GM19463 (cell line): ENCODE results near the gene NME4.
"Not testable (repeated sequence)": the region's sequence is repeated elsewhere in the genome, so short reads cannot be mapped to it uniquely, and the experiment has no call there.

Experiments used
- ATAC-seq: cut with Tn5 transposase; IDR thresholded peaks from one replicate; pipeline ENCODE4 v1.9.1; 2021; ENCODE audit warnings: mild to moderate bottlenecking, moderate library complexity; ENCODE audit not compliant: unreplicated experiment

Gene NME4

DNA sequence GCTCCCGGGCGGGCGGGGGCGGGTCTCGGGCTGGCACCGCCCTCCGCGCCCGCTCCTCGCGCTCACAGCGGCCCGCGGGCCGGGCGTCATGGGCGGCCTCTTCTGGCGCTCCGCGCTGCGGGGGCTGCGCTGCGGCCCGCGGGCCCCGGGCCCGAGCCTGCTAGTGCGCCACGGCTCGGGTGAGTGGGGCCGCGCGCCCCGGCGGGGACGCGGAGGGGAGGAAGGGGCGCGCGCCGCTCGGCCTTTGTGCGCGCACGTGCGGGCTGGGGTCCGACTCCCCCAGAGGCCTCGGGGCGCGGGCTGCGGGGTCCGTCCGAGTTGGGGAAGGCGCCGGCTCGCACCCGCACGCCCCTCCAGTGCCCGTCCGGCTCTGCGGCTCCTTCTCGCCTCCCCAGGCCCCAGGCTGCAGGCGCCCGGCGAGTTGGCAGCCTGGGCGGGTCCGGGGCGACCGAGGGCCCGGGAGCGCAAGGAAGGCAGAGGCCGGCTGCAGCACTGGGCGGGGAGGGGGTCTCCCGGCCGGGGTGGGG, at the start of gene NME4:
NME4 (plus strand) TSS at position 65 of the 527 bp plus-strand sequence; CDS start at position 89, 24 bp downstream.
- no peak for ATAC-seq

DNA sequence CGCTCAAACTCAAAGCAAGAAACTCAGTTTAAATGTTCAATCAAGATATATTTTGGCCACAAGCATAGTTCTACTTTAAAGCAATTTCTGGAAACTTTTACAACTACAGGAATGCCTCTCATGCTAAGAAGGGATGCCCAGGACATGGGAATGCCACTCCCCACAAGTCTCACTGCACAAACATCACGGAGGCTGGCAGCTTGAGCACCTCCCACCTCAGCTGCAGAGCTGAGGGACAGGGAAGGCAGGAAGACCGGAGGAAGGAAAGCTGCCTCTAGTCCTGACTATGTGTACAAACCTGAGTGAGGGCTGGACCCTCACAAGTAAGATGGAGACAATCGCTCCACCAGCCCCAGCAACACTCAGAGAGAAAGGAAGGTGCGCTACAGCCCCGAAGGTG, 49.8 kb upstream of the NME4 start:
- ATAC-seq: no peak

DNA sequence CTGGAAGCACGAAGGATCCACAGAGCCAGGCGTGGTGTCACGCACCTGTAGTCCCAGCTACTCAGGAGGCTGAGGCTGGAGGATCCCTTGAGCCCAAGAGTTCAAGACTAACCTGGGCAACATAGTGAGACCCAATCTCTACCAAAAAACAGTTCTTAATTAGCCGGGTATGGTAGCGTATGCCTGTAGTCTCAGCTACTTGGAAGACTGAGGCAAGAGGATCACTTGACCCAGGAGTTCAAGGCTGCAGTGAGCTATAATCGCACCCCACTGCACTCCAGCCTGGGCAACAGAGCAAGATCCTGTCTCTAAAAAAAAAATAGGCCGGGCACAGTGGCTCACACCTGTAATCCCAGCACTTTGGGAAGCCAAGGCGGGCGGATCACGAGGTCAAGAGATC, 48.5 kb upstream of the NME4 start:
- not testable (repeated sequence) for ATAC-seq

DNA sequence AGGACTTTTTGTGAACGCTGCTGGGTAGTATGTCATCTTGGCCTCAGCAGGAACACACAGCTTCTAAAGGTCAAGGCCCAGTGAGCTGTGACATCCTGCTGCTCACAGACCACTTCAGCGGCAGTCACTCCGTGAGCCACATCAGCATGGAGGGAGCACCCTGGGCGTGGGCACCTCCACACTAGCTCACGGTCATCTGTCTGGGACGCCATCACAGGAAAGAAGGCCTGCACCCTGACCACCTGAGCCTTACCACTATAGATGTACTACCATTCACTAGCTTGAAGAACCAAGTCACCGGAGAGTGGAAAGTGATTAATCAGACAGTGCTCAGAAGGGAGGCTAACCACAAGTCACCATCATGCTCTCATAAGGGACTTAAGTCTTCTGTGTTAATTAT, 47.8 kb upstream of the NME4 start:
- ATAC-seq: peak; percentile 29

DNA sequence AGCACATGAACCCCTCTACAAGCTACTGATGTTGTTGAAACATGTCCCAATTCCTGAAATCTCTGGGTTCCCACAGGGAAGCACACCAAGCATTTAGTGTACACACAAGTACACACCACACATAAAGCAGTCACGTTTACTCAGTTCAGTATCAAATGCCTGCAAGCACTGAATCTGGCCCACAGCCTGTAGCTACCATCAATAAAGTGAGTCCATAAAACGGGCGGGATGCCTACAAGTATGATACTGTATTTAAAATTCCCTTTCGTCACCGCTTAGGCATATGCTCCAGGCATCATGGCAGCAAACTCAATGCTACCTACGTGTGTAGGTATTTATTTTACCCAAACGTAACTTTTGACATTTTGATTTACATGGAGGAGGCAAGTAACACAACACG, 46.8 kb upstream of the NME4 start:
- ATAC-seq: no peak

DNA sequence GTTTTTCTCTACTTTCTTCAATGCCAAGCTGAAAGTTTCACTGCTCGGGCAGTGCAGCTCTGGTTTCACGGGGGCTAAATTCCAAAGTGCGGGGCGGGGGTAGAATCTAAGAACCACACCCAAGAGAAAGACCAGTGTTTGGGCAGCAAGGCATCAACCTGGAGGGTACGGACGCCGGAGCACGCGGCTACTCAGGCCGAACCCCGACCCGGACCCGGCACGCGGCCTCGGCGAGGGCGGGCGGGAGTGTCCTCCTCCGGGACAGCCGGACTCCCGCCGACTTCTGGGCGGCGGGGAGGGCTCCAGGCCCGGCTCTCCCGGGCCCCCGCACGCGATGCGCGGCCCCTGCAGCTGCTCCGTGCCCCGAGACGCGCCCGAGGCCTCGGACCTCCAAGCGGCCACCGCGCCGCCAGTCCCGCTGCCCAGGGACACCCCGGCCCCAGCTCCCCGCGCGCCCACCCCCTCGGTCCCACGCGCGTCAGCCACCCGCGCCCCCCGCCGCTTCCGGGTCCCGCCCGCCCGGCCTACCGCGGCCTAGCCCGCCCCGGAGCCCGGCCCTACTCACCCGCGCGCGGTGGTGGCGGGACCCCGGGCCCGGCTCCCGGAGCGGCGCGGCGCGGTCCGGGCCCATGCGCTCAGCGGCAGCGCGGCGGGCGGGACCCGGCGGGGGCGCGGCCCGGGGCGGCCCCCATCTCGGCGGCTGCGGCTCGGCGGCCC, 45.0 kb upstream of the NME4 start:
- ATAC-seq: peak; percentile 26

DNA sequence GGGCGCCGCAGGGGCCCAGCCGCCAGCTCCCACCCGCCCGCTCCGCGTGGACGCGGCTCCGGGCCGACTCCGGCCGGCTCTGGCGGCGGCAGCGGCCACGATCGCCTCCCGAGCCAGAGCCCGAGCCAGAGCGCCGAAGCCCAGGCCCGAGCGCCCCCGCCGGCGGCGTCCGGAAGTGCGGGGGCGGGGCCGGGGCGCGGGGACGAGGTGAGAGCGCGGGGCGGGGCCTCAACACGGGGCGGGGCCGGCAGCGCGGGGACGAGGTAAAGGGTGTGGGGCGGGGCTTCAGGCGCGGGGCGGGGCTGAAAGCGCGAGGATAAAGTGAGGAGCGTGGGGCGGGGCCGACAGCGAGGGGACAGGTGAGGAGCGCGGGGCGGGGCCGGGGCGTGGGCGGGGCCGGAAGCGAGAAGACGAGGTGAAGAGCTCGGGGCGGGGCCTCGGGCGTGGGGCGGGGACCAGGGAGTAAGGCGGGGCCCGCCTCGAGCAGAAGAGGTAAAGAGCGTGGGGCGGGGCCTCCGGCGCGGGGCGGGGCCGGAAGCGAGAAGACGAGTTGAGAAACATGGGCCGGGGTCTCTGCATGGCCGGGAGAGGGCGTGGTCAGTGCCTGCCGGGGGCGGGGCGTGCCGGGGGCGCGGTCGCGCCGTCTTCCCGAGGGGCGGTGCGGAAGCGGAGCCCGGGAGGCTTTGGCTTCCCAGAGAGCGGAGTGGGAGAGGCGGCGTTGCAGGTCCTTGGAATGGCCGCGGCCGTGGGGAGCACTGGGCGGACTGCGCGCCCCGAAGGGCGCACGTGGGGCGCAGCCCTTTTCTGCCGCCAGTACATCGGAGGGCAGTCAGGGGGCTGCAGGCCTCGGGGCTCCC, 44.2 kb upstream of the NME4 start, which contains the start of gene AXIN1:
AXIN1 (minus strand) TSS at position 177 of the 857 bp plus-strand sequence. CDS start 5,698 bp downstream, outside the sequence.
- peak; percentile 58 for ATAC-seq

DNA sequence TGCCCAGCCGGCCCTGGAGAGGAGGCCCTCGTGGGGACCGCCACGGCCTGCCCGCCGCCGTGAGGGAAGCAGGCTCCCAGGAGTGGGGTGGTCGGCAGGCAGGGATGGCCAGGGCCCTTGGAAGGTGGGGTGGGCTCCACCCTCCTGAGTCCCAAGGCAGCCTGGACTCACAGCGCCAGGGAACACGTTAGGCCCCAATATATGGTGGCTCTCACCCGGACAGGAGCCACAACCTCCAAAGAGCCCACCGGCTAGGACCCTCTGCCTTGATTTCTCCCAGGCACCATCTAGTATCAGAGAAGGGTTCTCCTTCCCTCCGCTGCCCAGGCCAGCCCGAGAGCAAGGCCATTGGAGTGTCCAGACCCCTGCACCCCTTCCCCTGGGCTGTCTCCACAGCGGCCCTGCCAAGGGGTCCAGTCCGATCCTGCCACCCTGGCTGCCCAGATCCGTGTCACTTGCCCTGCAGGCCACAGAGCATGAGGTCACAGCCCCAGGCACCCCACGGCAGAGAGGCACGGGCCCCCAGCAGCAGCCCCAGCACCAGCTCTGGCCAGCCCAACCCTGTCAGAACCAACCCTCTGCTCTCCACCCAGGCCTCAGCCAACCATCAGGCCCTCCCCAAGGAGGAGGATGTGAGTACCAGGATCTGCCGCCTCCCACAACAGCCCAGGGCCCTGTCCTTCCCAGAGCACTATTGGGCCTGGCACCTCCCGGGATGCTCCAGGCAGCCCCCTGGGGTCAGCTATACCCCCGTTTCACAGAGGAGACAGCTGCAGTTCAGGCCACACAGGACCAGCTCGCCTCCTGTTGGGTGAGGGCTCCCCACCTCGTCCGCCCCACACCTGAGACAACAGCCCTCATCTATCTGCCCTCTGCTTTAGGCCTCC, 43.4 kb upstream of the NME4 start:
- ATAC-seq: no peak

DNA sequence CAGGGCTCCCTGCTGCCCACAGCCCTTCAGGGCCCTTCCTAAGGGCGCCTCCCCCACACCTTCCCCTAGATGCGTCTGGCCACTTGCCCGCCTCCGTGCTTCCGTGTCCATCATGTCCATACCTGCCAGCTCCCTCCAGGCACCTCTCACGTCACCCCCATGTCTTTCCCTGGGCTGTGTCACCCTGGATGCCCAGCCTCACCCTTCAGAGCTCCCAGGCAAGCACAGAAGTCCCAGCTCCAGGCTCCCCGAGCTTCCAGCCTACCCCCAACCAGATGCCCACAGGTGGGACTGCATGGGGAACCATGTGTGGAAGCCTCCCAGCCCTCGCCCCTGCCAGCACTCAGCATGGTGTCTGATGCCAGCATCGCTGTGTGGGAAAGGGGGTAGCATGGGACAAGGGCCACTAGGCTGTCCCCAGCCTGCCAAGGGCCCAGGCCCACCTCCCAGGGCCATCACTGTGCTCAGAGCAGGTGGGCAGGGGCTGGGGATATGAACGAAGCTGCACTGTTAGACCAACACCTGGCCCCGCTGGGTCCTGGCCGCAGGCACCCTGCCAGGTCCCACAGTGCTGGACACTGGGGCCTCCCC, 42.6 kb upstream of the NME4 start:
- ATAC-seq: no peak

DNA sequence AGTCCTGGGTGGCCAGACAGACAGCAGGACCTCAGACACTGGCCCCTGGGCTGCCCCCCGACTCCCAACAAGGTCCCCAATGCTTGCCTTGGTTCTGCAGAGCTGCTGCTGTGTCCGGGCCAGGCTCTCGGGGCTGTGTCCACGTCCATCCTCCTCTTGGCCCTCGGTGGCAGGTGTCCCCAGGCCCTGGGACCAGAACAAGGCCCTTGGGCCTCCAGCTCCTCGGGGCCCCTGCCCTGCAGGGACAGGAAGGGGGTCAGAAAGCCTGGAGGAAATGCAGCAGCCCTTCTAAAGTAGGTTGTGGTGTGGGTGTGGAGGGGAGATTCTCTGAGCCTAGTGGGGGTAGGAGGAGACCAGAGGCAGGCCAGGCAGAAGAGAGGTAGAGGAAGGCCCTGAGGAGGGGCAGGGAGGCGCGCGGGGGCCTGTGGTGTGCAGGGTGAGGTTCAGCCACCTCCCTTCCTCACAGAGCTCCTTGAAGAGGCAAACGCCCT, 42.0 kb upstream of the NME4 start:
- ATAC-seq: no peak

DNA sequence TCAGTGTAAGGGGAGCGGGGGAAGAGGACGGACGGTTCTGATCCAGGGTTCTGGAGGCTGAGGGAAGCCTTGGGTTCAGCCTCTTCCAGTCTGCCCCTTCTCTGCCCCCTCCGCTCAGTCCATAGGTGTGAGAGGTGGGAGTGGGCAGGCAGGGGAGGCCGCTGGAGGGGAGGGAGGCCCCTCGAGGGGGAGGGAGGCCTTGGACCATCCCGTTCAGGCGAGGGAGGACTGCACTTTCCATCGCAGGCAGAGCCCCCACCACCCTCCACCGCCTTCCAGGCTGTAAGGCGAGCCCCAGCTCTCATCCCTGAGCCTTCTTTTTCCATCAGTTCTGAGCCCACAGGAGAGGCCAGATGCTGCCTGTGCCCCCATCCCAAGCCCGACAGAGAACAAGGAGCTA, 40.3 kb upstream of the NME4 start:
- ATAC-seq: no peak

DNA sequence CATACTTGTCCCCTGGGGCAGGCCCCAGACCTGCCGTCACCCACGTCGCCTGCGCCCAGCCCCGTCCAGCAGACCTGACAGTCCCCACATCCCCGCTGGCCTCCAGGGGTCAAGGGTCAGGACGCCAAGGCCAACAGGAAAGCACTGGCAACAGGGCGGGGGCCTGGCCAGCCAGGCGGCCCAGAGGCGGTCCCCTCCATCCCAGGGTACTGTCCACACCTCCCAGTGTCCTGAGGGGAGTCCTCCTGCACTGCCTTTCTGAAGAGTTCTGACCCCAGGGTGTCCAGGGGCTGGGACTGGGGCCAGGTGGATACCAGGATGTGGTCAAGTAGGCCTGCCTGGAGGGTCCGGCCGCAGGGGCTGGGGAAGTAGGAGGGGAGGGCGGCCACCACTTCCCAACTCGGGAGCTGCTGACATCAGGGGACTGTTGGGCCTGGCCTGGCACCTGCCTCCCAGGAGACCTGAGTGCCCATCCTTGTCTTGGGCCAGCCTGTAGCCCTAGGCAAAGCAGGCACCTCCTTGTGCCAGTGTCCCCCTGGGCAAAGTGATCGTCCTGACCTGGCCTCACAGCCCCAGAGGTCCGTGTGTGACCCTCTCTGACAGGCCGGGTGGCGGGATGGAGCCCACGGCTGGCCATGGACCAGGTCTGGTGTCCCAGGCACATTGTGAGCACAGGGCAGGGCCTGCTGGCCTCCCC, 37.8 kb upstream of the NME4 start:
- ATAC-seq: no peak

DNA sequence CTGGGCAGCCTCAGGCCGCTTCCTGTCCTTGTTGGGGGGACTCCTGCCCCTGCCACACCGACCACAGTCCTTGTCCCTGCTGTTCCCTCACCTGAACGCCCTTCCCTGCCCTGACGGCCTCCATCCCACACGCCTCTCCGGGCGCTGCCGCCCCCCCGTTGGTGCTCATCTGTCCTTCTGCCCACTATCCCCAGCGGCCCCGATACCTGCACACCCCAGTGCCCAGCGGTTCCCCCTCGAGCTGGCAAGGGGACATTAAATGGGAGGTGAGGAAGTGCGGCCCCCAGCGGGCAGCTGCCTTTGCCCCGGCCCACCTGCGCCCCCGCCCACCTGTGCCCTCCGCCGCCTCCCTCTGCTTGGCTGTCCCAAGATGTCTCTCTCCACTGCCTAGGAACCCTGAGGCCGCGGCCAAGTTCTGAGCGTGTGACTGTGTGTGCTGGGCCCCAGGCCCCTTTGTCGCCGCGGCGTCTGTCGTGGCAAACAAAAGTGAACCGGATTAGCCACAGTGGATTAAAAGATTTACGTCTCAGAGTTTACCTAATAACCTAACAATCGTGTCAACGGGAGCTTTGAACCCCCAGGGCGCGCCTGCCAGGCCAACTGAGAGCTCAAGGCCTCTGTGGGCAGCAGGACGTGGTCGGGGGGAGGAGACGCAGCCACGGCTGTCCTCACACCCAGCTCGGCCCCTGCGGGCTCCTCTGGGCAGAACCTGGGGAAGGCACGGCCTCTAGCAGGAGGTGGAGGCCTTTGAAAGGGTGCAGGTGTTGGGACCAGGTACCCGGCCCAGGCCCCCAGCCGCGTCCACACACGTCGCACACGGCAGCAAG, 36.9 kb upstream of the NME4 start:
- ATAC-seq: no peak

DNA sequence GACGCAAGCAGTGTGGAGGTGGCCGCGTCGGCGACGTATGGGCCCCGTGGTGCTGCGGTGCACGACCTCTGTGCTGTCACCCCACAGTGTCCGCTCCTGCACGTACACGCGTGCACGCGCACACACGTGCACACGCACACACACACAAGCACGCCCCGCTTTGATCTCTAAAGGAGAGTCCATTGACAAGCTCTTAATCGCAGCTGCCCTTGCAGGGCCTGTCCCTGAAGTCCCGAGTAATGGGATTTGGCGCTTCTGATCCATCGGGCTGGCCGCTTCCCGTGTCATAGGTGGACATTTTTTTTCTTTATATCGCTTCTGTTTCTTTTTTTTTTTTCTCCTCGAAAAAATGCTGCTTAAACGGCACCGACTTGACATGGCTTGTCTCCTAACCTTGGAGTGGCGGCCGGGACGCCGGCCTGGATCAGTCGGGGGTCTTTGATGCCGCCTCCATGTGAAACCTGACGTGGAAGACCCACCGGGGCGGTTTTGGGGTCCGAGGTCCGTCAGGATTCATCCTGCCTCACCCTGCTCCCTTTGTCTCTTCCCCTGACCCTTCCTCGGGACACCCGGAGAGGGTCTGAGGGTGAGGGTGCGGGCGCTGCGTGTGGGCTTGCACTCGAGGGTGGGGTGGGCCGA, 36.2 kb upstream of the NME4 start:
- ATAC-seq: no peak

DNA sequence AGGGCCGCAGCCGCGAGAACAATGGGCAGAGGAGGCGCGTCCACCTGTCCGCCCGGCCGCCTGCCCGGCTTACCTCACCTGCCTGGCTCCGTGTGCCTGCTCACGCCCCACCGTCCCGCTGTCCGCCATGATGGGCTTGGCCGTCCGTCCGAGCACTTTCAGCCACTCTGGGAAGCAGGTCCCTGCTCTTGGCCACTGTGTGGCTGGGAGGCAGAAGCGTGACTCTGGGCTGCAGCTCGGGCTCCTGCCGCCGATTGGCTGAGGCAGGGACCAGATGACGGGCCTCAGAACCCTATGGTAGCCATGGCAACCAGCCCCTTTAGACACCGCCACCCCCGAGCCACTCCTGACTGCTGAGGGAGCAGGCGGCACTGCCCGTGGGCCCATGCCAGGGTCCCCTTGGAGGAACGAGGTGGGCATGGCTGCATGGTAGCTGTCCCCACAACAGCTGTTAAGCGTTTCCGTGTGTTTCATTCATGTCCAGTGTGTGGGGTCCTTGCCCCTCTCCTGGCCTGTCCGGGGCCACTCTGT, 35.6 kb upstream of the NME4 start:
- no peak for ATAC-seq

DNA sequence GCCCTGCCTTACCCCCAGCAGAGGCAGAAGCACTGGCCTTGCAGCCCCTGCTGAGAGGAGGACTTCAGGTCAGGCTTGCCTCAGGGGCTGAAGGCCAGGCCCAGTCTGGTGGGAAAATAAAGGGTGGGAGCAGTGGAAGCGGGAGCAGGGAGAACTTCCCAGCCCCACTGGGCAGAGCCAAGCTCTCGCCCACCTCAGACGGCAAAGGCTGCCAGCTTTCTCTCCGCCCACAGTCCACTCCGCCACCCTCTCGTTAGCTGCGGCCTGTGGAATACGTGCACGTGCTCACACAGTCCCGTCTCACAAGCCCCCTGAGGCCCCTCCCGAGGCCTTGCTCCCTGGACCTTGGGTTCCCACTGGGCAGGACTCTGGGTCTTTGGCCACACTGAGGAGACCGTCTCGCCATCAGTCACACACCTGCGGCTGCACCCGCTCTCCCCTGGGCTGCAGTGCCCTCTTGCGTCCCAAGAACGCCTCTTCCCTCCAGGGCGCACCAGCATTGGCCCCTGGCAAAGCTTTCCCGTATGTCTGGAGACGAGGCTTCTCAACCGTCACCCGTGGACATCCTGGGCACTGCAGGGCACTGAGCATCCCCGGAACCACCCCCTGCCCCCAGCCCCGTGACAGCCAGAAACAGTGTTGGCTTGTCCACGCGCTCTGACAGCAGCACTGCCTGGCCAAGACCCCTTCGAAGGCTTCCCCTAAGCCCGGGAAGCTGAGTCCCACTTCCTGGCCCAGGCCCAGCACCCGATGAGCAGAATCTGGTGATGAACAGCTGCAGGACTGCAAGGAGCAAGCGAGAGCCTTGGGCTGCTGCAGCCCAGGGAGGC, 34.9 kb upstream of the NME4 start:
- no peak for ATAC-seq

DNA sequence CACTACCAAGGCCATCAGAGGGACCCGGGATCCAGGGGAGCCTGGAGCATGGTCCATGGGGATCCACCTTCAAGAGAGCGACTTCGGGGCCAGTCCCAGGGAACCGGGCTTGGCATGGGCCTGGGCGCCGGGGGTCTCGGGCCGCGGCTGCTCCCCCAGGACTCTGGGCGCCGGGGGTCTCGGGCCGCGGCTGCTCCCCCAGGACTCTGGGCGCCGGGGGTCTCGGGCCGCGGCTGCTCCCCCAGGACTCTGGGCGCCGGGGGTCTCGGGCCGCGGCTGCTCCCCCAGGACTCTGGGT, 34.3 kb upstream of the NME4 start:
- ATAC-seq: not testable (repeated sequence)
